ENCODE measurements around the gene NCAN.
"Not testable (repeated sequence)": the region's sequence is repeated elsewhere in the genome, so short reads cannot be mapped to it uniquely, and the experiment has no call there.

The NCAN gene

DNA sequence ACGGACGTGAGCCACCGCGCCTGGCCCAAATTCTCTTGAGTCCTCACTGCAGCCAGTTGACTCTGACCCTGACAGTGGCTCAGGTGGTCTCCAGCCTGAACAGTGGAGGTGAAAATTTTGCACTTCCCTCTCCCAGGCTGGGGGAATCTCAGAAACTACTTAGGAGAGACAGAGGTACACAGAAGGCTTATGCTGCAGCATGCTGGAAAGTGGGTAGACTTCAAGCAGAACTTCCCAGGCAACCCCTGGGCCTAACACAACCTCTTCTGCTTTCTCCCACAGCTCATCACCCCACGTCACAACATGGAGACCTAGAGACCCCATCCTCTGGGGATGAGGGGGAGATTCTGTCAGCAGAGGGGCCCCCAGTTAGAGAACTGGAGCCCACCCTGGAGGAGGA, 14.4 kb downstream of the NCAN start:
- no peak for DNase-seq

DNA sequence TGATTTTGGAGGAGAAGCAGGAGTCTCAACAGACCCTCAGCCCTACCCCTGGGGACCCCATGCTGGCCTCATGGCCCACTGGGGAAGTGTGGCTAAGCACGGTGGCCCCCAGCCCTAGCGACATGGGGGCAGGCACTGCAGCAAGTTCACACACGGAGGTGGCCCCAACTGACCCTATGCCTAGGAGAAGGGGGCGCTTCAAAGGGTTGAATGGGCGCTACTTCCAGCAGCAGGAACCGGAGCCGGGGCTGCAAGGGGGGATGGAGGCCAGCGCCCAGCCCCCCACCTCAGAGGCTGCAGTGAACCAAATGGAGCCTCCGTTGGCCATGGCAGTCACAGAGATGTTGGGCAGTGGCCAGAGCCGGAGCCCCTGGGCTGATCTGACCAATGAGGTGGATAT, 14.9 kb downstream of the NCAN start:
- DNase-seq: no peak

DNA sequence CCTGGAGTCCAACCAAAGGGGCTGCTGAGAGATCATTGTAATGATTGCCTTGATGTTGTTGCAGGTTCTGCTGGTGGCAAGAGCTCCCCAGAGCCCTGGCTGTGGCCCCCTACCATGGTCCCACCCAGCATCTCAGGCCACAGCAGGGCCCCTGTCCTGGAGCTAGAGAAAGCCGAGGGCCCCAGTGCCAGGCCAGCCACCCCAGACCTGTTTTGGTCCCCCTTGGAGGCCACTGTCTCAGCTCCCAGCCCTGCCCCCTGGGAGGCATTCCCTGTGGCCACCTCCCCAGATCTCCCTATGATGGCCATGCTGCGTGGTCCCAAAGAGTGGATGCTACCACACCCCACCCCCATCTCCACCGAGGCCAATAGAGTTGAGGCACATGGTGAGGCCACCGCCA, 15.5 kb downstream of the NCAN start:
- DNase-seq: no peak

DNA sequence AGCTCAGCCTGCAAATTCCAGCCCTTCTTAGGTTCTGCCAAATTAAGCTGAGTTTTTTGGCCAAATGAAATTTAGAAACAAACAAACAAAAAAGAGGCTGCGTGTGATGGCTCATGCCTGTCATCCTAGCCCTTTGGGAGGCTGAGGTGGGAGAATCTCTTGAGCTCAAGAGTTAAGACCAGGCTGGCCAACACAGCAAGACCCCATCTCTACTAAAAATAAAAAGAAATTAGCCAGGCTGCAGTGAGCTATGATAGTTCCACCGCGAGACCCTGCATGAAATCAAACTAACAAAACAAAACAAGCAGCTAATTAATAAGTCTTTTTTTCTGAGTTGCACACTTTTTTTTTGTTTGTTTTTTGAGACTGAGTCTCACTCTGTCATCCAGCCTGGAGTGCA, 17.9 kb downstream of the NCAN start:
- no peak for DNase-seq

DNA sequence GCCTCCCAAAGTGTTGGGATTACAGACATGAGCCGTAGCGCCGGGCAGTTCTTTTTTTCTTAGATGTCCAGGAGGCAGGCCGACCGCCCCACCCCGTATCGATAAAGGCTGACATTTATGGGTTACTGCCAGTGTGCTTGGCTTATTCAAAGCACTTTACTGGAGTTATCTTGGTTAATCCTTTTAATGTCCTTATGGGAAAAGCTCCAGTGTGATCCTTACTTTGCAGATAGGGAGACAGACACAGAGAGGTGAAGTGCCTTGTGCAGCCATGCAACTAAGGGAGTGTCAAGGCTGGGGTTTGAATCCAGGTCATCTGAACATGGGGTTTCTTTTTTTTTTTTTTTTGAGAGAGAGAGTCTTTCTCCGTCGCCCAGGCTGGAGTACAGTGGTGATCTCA, 19.2 kb downstream of the NCAN start:
- DNase-seq: no peak

DNA sequence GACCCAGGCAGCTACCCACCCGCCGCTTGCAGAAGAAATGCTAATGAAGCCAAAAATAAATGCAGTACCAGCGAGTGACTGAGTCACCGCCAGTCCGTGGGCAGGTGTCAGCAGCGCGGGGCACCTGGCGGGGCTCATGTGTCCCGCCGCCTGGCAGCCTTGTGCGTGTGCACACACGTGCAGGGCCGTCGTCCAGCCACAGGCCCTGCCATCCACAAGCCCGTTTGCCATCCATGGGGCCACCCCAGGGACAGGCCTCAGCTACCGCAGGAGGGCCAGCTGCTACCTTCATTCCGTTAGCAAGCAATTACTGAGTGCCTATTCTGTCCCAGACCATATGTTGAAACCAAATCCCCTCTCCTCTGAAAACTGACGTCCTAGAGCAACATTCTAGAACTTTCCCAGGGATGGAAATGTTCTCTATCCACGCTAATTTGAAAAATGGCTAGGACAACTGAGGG, 20.5 kb downstream of the NCAN start:
- DNase-seq: no peak

DNA sequence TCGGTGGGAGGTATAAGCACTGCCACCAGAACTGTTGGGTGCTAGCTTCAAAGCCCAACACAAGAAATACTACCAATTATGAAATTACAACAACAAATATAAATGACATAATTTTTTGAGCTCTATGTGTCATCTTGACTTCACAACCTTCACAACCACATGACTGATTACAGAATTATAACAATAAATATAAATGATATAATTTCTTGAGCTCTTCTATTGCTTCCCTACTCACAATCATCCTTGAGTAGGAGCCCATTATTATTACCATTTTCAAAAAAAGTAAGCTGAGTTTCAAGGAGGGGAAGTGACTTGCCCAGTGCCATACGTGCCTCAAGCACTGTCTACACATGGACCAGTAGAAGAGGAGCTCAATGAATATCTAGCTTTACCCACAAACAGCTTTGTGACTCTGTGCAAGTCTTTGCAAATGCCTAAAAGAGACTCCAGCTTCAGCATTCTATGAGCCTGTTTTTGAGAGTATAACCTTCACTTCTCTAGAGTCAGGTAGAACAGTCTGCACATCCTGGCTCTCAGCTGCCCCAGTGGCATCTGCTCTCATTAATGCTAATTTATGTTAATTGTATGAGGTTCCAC, 22.6 kb downstream of the NCAN start:
- no peak for DNase-seq

DNA sequence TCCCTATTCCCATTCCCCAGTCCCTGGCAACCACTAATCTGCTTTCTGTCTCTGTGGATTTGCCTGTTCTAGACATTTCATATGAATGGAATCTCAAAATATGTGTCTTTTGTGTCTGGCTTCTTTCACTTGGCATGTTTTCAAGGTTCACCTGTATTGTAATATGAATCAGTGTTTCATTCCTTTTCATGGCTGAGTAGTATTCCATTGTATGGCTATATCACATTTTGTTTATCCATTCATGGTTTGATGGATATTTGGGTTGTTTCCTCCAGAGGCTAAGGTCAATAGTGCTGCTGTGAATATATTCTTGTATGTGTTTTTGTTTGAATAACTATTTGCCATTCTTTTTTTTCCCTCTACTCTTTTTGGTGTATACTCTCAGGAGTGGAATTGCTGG, 24.4 kb downstream of the NCAN start:
- DNase-seq: no peak

DNA sequence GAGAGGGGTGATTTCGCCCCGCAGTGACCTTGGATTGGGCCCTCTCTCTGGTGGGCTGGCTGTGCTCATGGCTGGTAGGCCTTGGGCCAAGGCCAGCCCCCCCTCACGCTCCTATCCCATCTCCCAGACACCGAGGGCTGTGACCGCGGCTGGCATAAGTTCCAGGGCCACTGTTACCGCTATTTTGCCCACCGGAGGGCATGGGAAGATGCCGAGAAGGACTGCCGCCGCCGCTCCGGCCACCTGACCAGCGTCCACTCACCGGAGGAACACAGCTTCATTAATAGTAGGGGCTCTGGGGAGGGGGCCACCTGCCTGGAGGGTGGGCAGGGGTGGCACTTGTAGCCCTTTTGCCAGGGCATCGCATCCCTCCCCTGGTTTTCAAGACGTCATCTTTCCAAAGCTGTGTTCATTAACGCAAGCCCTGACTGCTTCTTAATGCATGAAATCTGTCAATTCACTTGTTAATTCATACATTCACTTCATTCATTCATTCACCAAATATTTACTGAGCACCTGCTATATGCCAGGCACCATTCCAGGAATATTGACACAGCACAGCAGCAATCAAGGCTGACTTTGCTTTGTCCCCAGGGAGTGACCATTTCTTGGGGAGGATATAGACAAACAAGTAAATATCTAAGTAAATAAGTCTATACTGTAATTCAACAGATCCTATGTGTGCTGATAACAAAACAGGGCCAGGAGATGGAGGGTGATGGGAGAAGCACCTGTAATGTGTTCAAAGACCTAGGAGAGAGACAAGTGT, 26.6 kb downstream of the NCAN start:
- DNase-seq: no peak

DNA sequence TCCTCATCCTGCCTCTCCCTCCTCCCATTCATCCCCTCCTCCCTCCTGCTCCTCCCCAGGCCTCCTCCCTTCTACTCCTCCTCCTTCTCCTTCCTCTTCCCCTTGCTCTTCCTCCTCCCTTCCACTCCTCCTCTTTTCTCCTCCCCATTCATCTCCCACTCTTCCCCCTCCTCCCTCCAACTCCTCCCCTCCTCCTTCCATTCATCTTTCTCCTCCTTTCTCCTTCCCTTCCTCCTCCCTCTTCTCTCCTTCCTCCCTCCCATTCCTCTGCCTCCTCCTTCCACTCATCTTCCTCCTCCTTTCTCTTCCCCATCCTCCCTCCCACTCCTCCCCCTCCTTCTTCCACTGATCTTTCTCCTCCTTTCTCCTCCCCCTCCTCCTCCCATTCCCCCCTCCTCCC, 27.9 kb downstream of the NCAN start:
- DNase-seq: no peak

DNA sequence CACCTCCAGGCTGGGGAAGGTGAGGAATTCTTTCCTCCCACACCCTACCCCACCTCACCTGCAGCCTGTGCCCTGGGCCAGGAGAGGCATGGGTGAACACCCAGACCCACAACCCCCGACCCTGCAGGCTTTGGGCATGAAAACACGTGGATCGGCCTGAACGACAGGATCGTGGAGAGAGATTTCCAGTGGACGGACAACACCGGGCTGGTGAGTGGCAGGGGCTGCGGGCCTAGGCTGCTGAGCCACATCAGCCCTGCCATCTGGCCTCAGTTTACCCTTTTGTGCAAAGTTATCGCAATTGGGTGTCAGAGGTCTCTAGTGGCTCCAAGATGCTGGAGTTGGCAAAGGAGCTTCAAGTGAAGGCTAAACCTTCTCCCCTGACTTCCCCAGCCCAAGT, 28.7 kb downstream of the NCAN start:
- DNase-seq: no peak

DNA sequence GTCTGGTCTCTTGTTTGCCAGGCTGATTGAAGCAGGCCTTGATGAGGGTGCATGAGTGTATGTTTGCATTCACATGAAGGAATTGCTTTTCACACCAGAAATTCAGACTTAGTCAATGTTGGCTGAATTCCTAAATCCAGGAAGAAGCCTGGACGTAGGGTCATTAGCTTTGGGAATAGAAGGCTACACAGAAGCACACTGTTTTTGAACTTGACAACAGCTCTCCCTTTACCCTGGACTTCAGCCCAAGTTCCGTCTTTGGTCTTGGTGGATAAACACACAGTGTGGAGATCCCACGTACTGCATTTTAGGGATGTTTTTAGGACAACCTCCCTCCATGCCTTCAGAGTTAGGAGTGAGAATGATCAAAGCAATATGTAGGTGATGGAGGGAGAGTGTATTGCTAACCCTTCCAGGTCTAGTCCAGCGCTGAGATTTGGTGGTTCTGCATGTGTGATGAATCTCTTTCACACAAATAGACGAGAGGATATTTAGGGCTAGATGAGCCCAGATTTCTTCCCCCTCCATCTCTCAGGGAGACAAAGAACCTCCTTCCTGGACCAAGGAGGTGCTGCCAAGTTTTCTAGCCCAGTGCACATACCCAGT, 38.5 kb downstream of the NCAN start:
- DNase-seq: no peak

DNA sequence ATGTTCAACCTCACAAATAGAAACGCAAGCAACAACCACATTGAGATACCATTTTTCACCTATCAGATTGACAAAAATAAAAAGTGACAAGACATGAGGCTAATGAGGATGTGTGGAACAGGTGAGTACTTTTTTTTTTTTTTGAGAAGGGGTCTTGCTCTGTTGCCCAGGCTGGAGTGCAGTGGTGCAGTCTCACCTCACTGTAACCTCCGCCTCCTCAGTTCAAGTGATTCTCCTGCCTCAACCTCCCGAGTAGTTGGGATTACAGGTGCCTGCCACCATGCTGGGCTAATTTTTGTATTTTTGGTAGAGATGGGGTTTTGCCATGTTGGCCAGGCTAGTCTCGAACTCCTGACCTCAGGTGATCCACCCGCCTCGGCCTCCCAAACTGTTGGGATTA, 41.7 kb downstream of the NCAN start:
- DNase-seq: not testable (repeated sequence)

DNA sequence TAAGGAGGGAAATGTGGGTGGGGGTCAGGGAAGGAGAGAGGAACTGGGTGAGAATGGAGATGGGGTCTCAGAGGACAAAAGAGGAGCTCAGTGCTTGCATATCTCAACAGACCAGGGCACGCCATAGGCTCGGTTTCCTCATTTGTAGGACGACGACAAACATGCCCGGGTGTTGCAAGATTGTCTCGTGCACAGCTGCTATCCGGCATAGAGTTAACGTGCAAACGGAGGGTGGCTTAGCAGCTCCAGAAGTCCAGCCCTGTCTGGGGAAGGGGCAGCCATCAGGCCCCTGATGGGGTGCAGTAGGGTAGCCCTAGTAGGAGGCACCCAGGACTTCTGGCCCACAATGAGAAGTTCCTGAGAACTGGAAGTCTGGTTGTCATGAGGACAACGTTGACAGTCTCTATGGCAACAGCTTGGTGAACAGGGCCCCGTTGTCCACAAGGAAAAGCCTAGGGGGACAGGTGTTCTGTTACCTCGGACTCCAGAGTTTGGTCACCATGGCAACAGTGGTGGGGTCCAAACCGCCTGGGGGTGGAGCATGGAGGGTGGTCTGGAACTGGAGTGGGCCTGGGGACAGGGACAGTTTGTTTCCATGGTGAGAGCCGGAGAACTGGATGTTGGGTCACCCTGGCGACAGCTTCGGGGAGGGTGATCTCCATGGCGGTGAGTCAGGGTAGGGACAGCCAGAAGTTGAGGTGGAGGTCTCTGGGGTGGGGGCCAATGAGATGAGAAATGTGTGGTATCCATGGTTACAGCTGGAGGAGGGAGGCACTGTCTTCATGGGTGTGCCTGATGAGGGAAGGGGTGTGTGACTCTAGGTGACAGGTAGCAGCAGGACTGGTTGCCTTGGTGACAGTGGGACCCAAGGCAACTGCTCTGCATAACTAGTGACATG, 44.6 kb downstream of the NCAN start:
- DNase-seq: no peak

DNA sequence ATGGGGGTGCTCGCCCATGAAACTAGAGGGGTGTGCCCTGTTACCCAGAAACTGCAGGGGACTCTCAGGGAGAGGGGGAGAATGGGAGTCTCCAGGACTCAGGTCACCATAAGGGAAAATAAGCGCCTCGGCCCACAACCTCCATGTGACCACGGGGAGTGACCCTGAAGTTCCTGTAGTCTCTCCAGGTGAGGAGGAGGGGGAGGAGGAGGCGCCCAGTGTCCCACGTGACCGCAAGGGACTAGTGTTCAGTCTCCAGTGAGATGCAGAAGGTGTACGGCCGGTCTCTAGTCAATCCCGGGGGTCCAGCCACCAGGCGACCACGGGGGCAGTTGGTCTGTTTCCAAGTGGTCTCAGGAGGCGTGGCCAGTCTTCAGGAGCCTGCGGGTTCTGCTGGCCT, 45.4 kb downstream of the NCAN start:
- DNase-seq: no peak

DNA sequence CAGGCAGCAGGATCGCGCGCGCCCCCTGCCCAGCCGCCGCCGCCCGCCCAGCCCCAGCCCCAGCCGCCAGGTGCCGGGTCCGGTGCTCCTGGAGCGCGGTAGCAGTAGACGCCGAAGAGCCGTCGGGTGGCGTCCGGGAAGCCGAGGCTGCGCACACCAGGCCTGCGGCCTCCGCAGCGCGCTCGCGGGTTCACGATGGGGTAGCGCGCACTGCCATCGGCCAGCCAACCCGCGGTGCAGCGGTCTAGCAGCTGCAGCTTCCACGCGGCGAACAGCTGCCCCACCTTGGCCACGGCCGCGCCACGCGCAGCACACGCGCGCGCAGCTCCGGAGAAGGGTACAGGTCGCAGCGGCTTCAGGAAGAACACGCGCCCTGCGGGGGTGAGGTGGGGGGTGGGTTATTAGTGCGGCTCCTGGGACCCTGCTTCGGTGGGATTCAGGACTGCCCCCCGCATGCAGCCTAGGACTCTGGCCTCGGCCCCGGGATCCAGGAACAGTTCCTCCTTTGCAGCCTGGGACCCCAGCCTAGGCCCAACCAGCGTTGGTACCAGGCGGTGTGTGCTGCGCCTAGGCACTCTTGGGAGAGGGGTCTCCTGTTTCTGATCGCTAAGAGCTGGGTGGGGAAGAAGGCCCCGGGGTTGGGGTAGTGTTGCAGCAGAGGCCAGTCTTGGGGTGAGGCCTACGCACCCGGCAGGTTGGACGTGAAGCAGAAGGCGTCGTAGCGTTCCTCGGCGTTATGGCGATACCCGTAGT, 46.3 kb downstream of the NCAN start:
- DNase-seq: no peak

DNA sequence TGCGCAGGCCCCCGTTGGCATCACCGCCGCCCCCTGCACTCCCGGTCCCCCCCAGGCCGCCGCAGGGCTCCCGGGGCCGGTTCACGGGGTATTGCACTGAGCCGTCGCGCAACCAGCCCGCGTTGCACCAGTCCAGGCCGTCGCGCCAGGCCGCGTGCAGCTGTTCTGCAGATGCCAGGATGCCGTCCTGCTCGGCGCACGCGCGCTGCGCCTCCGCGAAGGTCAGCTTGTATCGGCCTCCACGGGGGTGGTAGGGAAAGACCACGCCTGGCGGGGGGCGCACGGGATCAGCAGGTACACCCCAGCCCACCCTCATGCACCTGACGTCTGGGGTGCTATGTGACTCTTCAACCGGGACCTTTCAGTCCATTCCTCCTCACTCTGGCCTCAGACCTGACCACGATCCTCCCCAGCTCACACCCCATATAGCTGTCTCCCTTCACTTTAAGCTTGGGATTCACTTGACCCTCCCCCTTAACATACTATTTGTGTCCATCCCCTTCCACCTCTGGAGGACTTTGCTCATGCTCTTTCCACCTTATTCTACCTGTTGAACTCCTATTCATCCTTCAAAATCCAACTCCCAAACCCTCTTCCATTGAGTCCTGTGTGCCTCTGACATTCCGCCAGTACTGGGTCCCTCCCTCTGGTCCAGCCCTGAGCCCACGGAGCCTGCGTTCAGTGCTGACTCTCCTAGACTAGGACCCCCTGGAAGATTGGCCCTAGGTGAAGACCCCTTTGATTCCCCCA, 47.0 kb downstream of the NCAN start:
- no peak for DNase-seq

DNA sequence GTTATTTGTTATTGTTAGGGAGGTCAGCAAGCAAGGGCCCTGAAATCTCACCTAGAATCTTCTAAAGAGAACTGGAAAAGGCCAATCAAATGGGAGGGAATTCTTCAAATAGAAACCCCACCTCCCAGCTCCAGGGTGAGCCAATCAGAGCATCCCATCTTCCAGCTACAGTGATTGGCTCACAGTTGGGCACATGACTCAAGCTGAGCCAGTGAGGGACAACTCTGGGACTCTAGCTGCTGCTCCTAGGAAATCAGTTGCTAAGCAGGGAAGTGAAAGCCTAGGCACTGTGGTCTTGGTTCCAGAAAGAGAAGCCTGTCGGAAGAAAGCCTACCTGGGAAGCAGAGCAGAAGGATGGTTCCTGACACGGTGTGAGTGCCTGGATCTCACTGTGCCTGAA, 48.0 kb downstream of the NCAN start:
- DNase-seq: no peak

DNA sequence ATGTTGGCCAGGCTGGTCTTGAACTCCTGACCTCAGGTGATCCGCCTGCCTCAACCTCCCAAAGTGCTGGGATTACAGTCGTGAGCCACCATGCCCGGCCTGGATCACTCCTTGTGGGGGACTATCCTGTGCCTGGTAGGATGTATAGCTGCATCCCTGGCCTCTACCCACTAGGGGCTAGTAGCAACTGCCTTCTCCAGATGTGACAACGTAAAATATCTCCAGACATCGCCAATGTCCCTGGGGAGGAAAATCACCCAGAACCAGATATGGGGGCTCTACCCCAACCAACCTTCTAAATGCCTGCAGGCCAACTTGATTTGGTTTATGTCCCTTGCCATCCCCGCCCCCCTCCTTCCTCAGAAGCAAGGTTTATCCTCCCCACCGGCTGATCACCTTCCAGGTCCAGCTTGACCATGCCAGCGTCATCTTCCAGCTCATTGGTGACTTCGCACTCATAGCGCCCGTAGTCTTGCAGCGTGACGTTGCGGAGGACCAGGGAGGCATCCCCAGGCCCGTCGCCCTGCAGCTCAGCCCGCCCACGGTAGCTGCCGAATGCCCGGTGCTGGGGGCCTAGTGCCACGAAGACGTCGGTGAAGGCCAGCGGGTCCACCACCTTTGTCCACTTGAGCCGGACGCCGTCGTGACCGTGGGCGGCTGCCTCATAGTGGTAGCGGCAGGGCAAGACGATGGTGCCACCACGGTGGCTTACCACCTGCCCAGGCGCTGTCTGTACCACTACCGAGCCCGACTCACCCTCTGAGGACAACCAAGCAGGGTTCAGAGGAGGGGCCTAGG, 48.9 kb downstream of the NCAN start:
- DNase-seq: no peak

DNA sequence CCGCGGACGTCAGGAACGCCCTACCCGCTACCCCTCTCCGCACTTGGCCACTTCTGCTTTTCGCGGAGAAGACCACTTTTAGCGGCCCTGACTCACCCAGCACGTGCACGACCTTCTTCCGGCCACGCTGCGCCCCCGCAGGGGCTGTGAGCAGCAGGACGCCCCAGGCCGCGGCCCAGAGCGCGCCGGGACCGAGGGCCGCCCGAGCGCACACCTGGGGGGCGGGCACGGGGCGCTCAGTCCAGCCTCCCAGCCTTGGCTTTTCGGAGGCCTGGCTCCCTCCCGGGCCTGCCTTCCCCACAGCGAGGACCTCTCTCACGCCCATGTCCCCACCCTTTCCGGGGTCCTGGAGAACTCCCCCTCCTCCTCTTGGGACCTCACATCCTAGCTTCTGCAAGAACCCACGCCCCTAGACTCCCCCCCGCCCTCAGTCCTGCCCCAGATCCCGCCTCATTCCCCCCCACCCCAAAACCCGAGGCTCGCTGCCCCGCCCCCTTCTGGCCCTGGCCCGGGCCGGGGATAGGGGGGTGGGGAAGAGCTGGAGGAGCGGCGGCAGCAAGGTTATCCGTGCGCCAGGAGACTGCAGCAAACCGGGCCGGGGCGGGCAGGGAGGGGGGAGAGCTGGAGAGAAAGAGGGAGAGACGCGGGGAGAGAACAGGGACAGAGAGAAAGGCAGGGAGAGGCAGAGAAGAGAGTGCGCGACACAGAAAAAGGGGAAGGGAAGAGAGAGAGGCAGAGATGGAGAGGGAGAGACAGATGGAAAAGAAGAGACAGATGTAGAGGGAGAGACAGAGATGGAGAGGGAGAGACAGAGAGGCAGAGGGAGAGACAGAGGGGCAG, 49.8 kb downstream of the NCAN start:
- DNase-seq: no peak

Measured in activated CD4-positive, alpha-beta T cell treated with anti-CD3 and anti-CD28 coated beads, Interleukin-2, amount 50 U/mL, for 1 hour (primary cell).